Measurements from ENCODE around the gene PHF21A.
"Not testable (repeated sequence)": the region's sequence is repeated elsewhere in the genome, so short reads cannot be mapped to it uniquely, and the experiment has no call there.

Gene PHF21A

DNA sequence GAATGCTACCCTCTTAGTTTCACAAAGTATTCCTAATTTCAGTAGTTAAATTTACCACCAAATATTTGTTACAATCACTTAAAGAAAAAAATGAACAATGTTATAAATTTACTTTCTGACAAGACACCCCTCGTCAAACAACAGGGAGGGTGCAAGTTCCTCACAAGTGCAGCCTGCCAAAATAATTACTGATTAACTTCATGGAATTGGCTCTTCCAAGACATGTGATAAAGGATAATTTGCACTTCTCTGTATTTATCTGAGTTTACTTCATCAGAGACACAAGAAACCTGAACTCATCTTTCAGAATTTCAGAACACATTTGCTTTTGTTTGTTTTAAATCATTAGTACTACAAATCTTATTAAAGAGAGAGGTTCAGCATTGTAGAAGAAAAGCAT is 132.3 kb downstream of the PHF21A start:
- peaks cover 4% of the 10 kb centered on the region; the same call in 1 of the 2 replicates for H3K4me1 ChIP-seq (ENCODE audit: control insufficient read depth, insufficient read depth, low read length)
- H3K27ac ChIP-seq (ENCODE audit: low read length), result no peak overlapping the region
- no peaks in the 10 kb centered on the region for H3K36me3 ChIP-seq (ENCODE audit: control insufficient read depth, insufficient read depth, low read length)
- no CpG with 5 or more reads among the region's 1 CpG for WGBS (ENCODE audit: insufficient coverage, insufficient read length)
- no peak overlapping the region for H3K4me3 ChIP-seq (ENCODE audit: low read length)
- no peaks in the 10 kb centered on the region for H3K27me3 ChIP-seq (ENCODE audit: control insufficient read depth, insufficient read depth, low read length)
- no peaks in the 10 kb centered on the region for H3K9me3 ChIP-seq (ENCODE audit: control insufficient read depth, insufficient read depth, low read length)
- no peak for DNase-seq (ENCODE audit: low read depth, low spot score)

- H3K27ac ChIP-seq (ENCODE audit: low read length), result no peak overlapping the region
- H3K9me3 ChIP-seq (ENCODE audit: control insufficient read depth, insufficient read depth, low read length), result no peaks in the 10 kb centered on the region
- no peaks in the 10 kb centered on the region for H3K36me3 ChIP-seq (ENCODE audit: control insufficient read depth, insufficient read depth, low read length)
- no peak for DNase-seq (ENCODE audit: low read depth, low spot score)
- no peaks in the 10 kb centered on the region for H3K27me3 ChIP-seq (ENCODE audit: control insufficient read depth, insufficient read depth, low read length)
- no peak overlapping the region for H3K4me3 ChIP-seq (ENCODE audit: low read length)
- peaks cover 3% of the 10 kb centered on the region; the same call in 1 of the 2 replicates for H3K4me1 ChIP-seq (ENCODE audit: control insufficient read depth, insufficient read depth, low read length)
- WGBS (ENCODE audit: insufficient coverage, insufficient read length), result no CpG with 5 or more reads among the region's 1 CpG
Observed at GRCh38 chr11:45985212-45985611, 136.0 kb downstream of the PHF21A start.

DNA sequence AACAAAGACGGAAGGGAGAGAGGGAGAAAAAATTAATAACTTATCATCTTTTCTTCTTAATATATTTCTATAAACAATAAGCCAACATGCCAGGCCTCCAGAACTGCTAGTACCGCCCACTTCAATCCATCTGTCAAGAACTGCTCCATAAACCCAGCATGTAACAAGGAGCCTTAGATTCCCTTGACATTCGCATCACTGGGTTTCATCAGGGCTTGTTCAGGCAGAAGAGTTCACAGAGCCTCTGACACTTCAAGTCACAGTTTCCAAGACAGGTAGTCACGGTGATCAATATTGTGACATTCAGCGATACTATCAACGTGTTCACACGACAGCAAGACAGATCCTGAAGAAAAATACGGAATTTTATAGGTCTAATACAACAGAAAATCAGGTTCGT is 137.1 kb downstream of the PHF21A start:
- Histone ChIP-seq H3K27me3 (ENCODE audit: control insufficient read depth, insufficient read depth, low read length) (no peaks in the 10 kb centered on the region), H3K4me3 (ENCODE audit: low read length) (no peak overlapping the region), H3K4me1 (ENCODE audit: control insufficient read depth, insufficient read depth, low read length) (peaks cover 3% of the 10 kb centered on the region; the same call in 1 of the 2 replicates), H3K9me3 (ENCODE audit: control insufficient read depth, insufficient read depth, low read length) (no peaks in the 10 kb centered on the region), H3K36me3 (ENCODE audit: control insufficient read depth, insufficient read depth, low read length) (no peaks in the 10 kb centered on the region), H3K27ac (ENCODE audit: low read length) (no peak overlapping the region)
- DNase-seq (ENCODE audit: low read depth, low spot score), result no peak
- WGBS (ENCODE audit: insufficient coverage, insufficient read length), result no CpG with 5 or more reads among the region's 9 CpGs

DNA sequence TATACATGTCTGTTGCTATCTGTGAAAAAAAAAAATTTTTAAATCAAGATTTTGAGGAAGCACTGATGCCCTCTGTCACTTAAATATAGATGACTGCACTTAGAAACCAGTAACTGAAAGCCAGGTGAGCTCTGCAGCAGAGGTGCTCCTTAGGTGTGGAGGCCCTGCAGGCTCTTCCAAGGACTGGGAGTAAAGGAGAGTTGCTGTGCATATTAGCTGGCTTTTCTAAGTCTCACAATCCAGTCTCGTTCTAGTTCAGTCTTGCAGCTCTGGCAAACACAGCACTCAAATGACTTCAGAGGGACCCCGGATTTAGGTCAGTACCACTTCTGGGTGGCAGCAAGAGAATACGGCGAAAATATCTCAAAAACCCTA is 137.8 kb downstream of the PHF21A start:
- H3K9me3 ChIP-seq (ENCODE audit: control insufficient read depth, insufficient read depth, low read length), result no peaks in the 10 kb centered on the region
- peaks cover 3% of the 10 kb centered on the region; the same call in 1 of the 2 replicates for H3K4me1 ChIP-seq (ENCODE audit: control insufficient read depth, insufficient read depth, low read length)
- DNase-seq (ENCODE audit: low read depth, low spot score), result no peak
- WGBS (ENCODE audit: insufficient coverage, insufficient read length), result no CpG with 5 or more reads among the region's 4 CpGs
- H3K27ac ChIP-seq (ENCODE audit: low read length), result no peak overlapping the region
- no peaks in the 10 kb centered on the region for H3K36me3 ChIP-seq (ENCODE audit: control insufficient read depth, insufficient read depth, low read length)
- H3K27me3 ChIP-seq (ENCODE audit: control insufficient read depth, insufficient read depth, low read length), result no peaks in the 10 kb centered on the region
- no peak overlapping the region for H3K4me3 ChIP-seq (ENCODE audit: low read length)

DNA sequence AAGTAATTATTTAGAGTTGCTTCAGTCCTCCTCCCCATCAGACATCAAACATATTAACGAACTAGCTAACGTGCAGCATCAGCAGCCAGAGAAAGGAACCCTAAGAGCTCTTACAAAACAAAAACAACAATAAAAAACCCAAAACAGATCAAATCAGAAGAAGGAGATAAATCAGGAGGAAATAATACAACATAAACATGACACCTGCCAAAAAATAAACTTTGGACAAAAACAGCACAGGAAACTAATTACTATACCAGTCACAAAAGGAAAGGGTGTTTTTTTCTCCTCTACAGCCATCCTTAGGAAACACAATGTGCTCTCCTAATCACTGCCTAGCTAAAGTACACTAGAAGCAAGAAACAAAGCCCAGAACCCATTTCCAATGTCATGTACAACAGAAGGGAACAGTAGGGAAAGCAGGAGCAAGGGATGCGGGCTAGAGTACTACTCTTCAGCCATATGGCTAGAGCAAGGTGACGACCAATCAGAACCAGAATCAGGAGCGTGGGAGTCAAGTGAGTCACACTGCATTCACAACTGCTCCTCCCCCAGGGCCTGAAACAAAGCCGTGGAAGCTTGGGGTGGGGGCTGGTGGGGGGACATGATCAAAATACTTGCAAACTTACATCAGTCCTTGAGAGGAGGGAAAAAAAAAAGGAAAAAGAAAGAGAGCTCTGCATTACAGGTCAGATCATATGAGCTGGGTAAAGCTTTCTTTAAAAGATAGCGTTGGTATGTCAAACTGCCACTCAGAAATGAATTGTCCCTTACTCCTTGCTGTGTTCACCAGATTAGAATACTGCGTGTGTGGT is 138.4 kb downstream of the PHF21A start:
- Histone ChIP-seq H3K4me3 (ENCODE audit: low read length) (no peak overlapping the region), H3K4me1 (ENCODE audit: control insufficient read depth, insufficient read depth, low read length) (peaks cover 3% of the 10 kb centered on the region; the same call in 1 of the 2 replicates), H3K9me3 (ENCODE audit: control insufficient read depth, insufficient read depth, low read length) (no peaks in the 10 kb centered on the region), H3K27ac (ENCODE audit: low read length) (no peak overlapping the region), H3K36me3 (ENCODE audit: control insufficient read depth, insufficient read depth, low read length) (no peaks in the 10 kb centered on the region), H3K27me3 (ENCODE audit: control insufficient read depth, insufficient read depth, low read length) (no peaks in the 10 kb centered on the region)
- WGBS (ENCODE audit: insufficient coverage, insufficient read length), result no CpG with 5 or more reads among the region's 8 CpGs
- DNase-seq (ENCODE audit: low read depth, low spot score), result peak; percentile 64

DNA sequence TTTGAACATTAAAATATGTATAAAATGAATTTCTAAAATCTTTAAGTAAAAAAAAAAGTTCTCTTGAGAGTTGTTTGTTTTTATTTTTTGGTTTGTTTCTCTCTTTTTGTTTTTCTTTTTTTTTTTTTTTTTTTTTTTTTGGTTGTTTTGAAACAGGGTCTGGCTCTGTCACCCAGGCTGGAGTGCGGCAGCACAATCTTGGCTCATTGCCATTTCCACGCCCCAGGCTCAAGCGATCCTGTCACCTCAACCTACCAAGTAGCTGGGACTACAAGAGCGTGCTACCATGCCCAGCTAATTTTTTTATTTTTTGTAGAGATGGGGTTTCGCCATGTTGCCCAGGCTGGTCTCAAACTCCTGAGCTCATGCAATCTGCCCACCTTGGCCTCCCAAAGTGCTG is 139.4 kb downstream of the PHF21A start:
- not testable (repeated sequence) for H3K9me3 ChIP-seq (ENCODE audit: control insufficient read depth, insufficient read depth, low read length); DNase-seq (ENCODE audit: low read depth, low spot score); H3K4me3 ChIP-seq (ENCODE audit: low read length); H3K4me1 ChIP-seq (ENCODE audit: control insufficient read depth, insufficient read depth, low read length); H3K27ac ChIP-seq (ENCODE audit: low read length); H3K27me3 ChIP-seq (ENCODE audit: control insufficient read depth, insufficient read depth, low read length); H3K36me3 ChIP-seq (ENCODE audit: control insufficient read depth, insufficient read depth, low read length)
- no CpG with 5 or more reads among the region's 5 CpGs for WGBS (ENCODE audit: insufficient coverage, insufficient read length)

- no peaks in the 10 kb centered on the region for H3K27me3 ChIP-seq (ENCODE audit: control insufficient read depth, insufficient read depth, low read length)
- no peak for DNase-seq (ENCODE audit: low read depth, low spot score)
- no peaks in the 10 kb centered on the region for H3K9me3 ChIP-seq (ENCODE audit: control insufficient read depth, insufficient read depth, low read length)
- no peak overlapping the region for H3K4me3 ChIP-seq (ENCODE audit: low read length)
- WGBS (ENCODE audit: insufficient coverage, insufficient read length), result no CpG with 5 or more reads among the region's 1 CpG
- H3K36me3 ChIP-seq (ENCODE audit: control insufficient read depth, insufficient read depth, low read length), result no peaks in the 10 kb centered on the region
- H3K4me1 ChIP-seq (ENCODE audit: control insufficient read depth, insufficient read depth, low read length), result no peaks in the 10 kb centered on the region
- H3K27ac ChIP-seq (ENCODE audit: low read length), result no peak overlapping the region
Observed at GRCh38 chr11:45974806-45975205, 146.4 kb downstream of the PHF21A start.

GRCh38 chr11:45973601-45974000 is 147.7 kb downstream of the PHF21A start:
- H3K36me3 ChIP-seq (ENCODE audit: control insufficient read depth, insufficient read depth, low read length), result no peaks in the 10 kb centered on the region; the same call in 1 of the 2 replicates
- no CpG with 5 or more reads among the region's 4 CpGs for WGBS (ENCODE audit: insufficient coverage, insufficient read length)

DNA sequence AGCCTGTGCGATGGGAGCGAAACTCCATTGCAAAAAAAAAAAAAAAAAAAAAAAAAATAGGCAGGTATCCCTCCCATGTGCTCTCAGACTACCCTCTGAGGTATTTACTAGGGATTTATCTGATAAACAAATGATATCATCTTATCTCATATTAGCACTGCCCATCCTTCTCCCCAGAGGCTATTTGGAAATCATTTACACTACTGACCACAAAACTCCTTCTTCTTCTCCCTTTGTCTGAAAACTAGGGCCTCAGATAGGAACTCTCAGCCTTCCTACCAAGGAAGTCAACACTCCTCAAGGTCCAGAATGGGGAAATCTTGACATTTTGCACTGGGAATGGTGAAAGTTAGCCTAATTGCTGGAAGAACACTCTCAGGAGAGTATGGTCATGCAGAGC is 152.4 kb downstream of the PHF21A start:
- no peaks in the 10 kb centered on the region for H3K27me3 ChIP-seq (ENCODE audit: control insufficient read depth, insufficient read depth, low read length)
- no peaks in the 10 kb centered on the region for H3K9me3 ChIP-seq (ENCODE audit: control insufficient read depth, insufficient read depth, low read length)
- DNase-seq (ENCODE audit: low read depth, low spot score), result no peak
- no peak overlapping the region for H3K4me3 ChIP-seq (ENCODE audit: low read length)
- no peaks in the 10 kb centered on the region; the same call in 1 of the 2 replicates for H3K36me3 ChIP-seq (ENCODE audit: control insufficient read depth, insufficient read depth, low read length)
- H3K27ac ChIP-seq (ENCODE audit: low read length), result no peak overlapping the region
- no CpG with 5 or more reads among the region's 2 CpGs for WGBS (ENCODE audit: insufficient coverage, insufficient read length)
- H3K4me1 ChIP-seq (ENCODE audit: control insufficient read depth, insufficient read depth, low read length), result no peaks in the 10 kb centered on the region

More at GRCh38 chr11:45973601-45974000, 147.7 kb downstream of the PHF21A start:
- Histone ChIP-seq H3K4me3 (ENCODE audit: low read length) (no peak overlapping the region), H3K9me3 (ENCODE audit: control insufficient read depth, insufficient read depth, low read length) (no peaks in the 10 kb centered on the region), H3K4me1 (ENCODE audit: control insufficient read depth, insufficient read depth, low read length) (no peaks in the 10 kb centered on the region), H3K27me3 (ENCODE audit: control insufficient read depth, insufficient read depth, low read length) (no peaks in the 10 kb centered on the region), H3K27ac (ENCODE audit: low read length) (no peak overlapping the region)
- DNase-seq (ENCODE audit: low read depth, low spot score), result no peak

DNA sequence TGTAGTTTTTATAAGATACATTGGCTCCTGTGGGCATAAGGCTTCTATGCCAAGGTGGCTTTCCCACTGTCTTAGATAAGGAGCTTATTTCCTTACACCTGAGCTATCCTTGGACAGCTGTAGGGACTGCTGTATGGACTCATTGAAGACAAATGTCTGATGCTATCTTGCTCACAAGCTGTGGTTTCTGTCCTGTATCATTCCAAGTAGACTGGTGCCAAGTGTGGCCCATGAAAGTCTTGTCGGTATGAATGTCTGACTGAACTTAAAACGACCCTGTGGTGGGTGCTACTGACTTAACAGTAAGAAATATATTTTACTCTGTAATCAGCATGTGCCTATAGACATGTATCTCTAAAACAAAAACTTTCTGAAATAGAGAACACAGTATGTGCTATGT is 153.7 kb downstream of the PHF21A start:
- Histone ChIP-seq H3K36me3 (ENCODE audit: control insufficient read depth, insufficient read depth, low read length) (no peaks in the 10 kb centered on the region; the same call in 1 of the 2 replicates), H3K4me1 (ENCODE audit: control insufficient read depth, insufficient read depth, low read length) (no peaks in the 10 kb centered on the region), H3K4me3 (ENCODE audit: low read length) (no peak overlapping the region), H3K27ac (ENCODE audit: low read length) (no peak overlapping the region), H3K9me3 (ENCODE audit: control insufficient read depth, insufficient read depth, low read length) (no peaks in the 10 kb centered on the region), H3K27me3 (ENCODE audit: control insufficient read depth, insufficient read depth, low read length) (no peaks in the 10 kb centered on the region)
- no peak for DNase-seq (ENCODE audit: low read depth, low spot score)
- WGBS (ENCODE audit: insufficient coverage, insufficient read length), result no CpG with 5 or more reads among the region's 2 CpGs

DNA sequence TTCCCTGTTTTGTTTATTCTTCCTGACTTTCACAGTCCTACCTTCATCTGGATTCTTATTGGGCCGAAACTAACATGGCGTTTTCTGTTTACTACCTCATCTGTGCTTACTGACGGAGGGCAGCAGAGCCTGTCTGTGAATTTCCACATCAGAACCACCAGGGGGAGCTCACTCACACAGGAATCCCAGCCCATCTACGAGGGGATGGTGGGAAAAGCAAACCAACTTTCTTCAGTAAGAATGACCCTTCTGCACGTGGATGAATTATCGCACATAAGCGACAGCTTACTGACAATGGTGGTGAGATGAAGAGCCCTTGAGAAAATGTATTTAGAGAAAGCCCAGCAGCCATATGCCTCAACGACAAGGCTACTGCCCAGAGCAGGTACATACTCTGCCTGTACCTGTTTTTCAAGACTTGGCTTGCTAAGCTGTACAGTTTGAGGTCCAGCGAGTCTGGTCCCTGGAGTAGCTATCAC is 156.3 kb downstream of the PHF21A start:
- WGBS (ENCODE audit: insufficient coverage, insufficient read length), result no CpG with 5 or more reads among the region's 9 CpGs
- H3K4me3 ChIP-seq (ENCODE audit: low read length), result no peak overlapping the region
- H3K4me1 ChIP-seq (ENCODE audit: control insufficient read depth, insufficient read depth, low read length), result no peaks in the 10 kb centered on the region
- peak; percentile 67 for DNase-seq (ENCODE audit: low read depth, low spot score)
- H3K36me3 ChIP-seq (ENCODE audit: control insufficient read depth, insufficient read depth, low read length), result no peaks in the 10 kb centered on the region; the same call in 1 of the 2 replicates
- no peaks in the 10 kb centered on the region for H3K27me3 ChIP-seq (ENCODE audit: control insufficient read depth, insufficient read depth, low read length)
- no peaks in the 10 kb centered on the region for H3K9me3 ChIP-seq (ENCODE audit: control insufficient read depth, insufficient read depth, low read length)
- H3K27ac ChIP-seq (ENCODE audit: low read length), result no peak overlapping the region
